WTC11 (cell line): ENCODE results near the gene ALG5. TPM values are rescaled to one million over a fixed set of nuclear protein-coding genes. Genes with fewer than 3 reads are reported as not detected.

Source experiments
- ATAC-seq: fragments of 200-7000 bp; cut with Tn5 transposase; 2 replicates; pipeline ENCODE4 v1.10.0; 2021; ENCODE audit warnings: mild to moderate bottlenecking, moderate library complexity
- CTCF ChIA-PET: fragments of 300-600 bp; sonication (Branson Sonifier 250); formaldehyde crosslinking; loops from one replicate; lab custom pipeline; 2021; ENCODE audit warnings: antibody characterized with exemption; lab: Charles Lee
- POLR2A ChIA-PET: fragments of 350-600 bp; sonication (Branson Sonifier 250); formaldehyde crosslinking; loops from one replicate; lab custom pipeline; 2021; ENCODE audit warnings: antibody characterized with exemption; lab: Charles Lee
- DNase-seq: peaks from one replicate; pipeline ENCODE4 v3.0.0; 2021; ENCODE audit warnings: low spot score
- H3K27ac Mint-ChIP-seq: 2 replicates; pipeline ENCODE4 v1.8.0; 2021; ENCODE audit warnings: mixed read lengths
- H3K27me3 Mint-ChIP-seq: 2 replicates; pipeline ENCODE4 v1.8.0; 2021; ENCODE audit warnings: low read depth, mild to moderate bottlenecking, moderate library complexity, mixed read lengths
- H3K36me3 Mint-ChIP-seq: 2 replicates; pipeline ENCODE4 v1.8.0; 2021; ENCODE audit warnings: mixed read lengths
- H3K4me1 Mint-ChIP-seq: 2 replicates; pipeline ENCODE4 v1.8.0; 2022; ENCODE audit warnings: mixed read lengths
- H3K4me3 Mint-ChIP-seq: 2 replicates; pipeline ENCODE4 v1.8.0; 2021; ENCODE audit warnings: mild to moderate bottlenecking, moderate library complexity, mixed read lengths
- H3K9me3 Mint-ChIP-seq: 2 replicates; pipeline ENCODE4 v1.8.0; 2021; ENCODE audit warnings: mixed read lengths
- ATF1 ChIP-seq: sonication (generic); formaldehyde crosslinking; IDR thresholded peaks from 2 replicates; pipeline ENCODE4 v1.8.1; 2023; ENCODE audit warnings: mild to moderate bottlenecking, moderate library complexity, missing genetic modification reagents
- CBFB ChIP-seq: sonication (generic); formaldehyde crosslinking; IDR thresholded peaks from 2 replicates; pipeline ENCODE4 v1.8.1; 2022; ENCODE audit warnings: mild to moderate bottlenecking, low read depth, missing genetic modification reagents
- CREM ChIP-seq: sonication (generic); formaldehyde crosslinking; IDR thresholded peaks from 2 replicates; pipeline ENCODE4 v1.8.1; 2022; ENCODE audit warnings: mild to moderate bottlenecking, missing genetic modification reagents, moderate library complexity
- EMX1 ChIP-seq: fragments of 250-450 bp; sonication (Bioruptor Pico); IDR thresholded peaks from 2 replicates; pipeline ENCODE4 v1.8.0; 2021; ENCODE audit warnings: mild to moderate bottlenecking
- HMGA2 ChIP-seq: fragments of 250-450 bp; sonication (Bioruptor Pico); IDR thresholded peaks from 2 replicates; pipeline ENCODE4 v1.4.0; 2021; ENCODE audit warnings: mild to moderate bottlenecking, moderate library complexity
- IRF2 ChIP-seq: sonication (generic); formaldehyde crosslinking; IDR thresholded peaks from 2 replicates; pipeline ENCODE4 v1.8.0; 2022; ENCODE audit warnings: low read depth, missing genetic modification reagents, borderline replicate concordance
- KAT7 ChIP-seq: sonication (generic); formaldehyde crosslinking; IDR thresholded peaks from 2 replicates; pipeline ENCODE4 v1.8.1; 2023; ENCODE audit warnings: missing genetic modification reagents, mild to moderate bottlenecking, borderline replicate concordance
- NR3C1 ChIP-seq: sonication (generic); formaldehyde crosslinking; conservative IDR thresholded peaks from 2 replicates; pipeline ENCODE4 v1.8.1; 2023; ENCODE audit warnings: low read depth, mild to moderate bottlenecking, missing genetic modification reagents
- OVOL2 ChIP-seq: fragments of 250-450 bp; sonication (Bioruptor Pico); IDR thresholded peaks from 2 replicates; pipeline ENCODE4 v1.9.0; 2021; ENCODE audit warnings: mild to moderate bottlenecking, borderline replicate concordance
- PRRX2 ChIP-seq: fragments of 250-450 bp; sonication (Bioruptor Pico); IDR thresholded peaks from 2 replicates; pipeline ENCODE4 v1.8.0; 2021; ENCODE audit warnings: mild to moderate bottlenecking
- RELA ChIP-seq: sonication (generic); formaldehyde crosslinking; IDR thresholded peaks from 2 replicates; pipeline ENCODE4 v1.8.1; 2022; ENCODE audit warnings: missing genetic modification reagents, mild to moderate bottlenecking, borderline replicate concordance
- SMAD3 ChIP-seq: sonication (generic); formaldehyde crosslinking; IDR thresholded peaks from 2 replicates; pipeline ENCODE4 v1.8.0; 2022; ENCODE audit warnings: missing genetic modification reagents, mild to moderate bottlenecking, borderline replicate concordance
- SOX15 ChIP-seq: fragments of 250-450 bp; sonication (Bioruptor Pico); IDR thresholded peaks from 2 replicates; pipeline ENCODE4 v1.9.0; 2021; ENCODE audit warnings: mild to moderate bottlenecking
- ZNF263 ChIP-seq: sonication (generic); formaldehyde crosslinking; IDR thresholded peaks from 2 replicates; pipeline ENCODE4 v1.8.1; 2022; ENCODE audit warnings: low read depth, mild to moderate bottlenecking, moderate library complexity, missing genetic modification reagents
- ZNF317 ChIP-seq: sonication (generic); formaldehyde crosslinking; IDR thresholded peaks from 2 replicates; pipeline ENCODE4 v1.8.1; 2023; ENCODE audit warnings: low read depth, mild to moderate bottlenecking, moderate library complexity, missing genetic modification reagents, borderline replicate concordance
- total RNA-seq: library from RNA; stranded (reverse); gene quantifications from 3 replicates; pipeline ENCODE4 v1.2.3, GENCODE V29; 2021
- TF ChIP-seq, protein P1 (sequence below): sonication (generic); formaldehyde crosslinking; IDR thresholded peaks from 2 replicates; pipeline ENCODE4 v1.8.0; 2022; ENCODE audit warnings: mild to moderate bottlenecking, missing genetic modification reagents
- TF ChIP-seq, protein P2 (sequence below): fragments of 200-600 bp; IDR thresholded peaks from 2 replicates; pipeline ENCODE4 v1.8.0; 2022; ENCODE audit warnings: antibody characterized with exemption
- TF ChIP-seq, protein P3 (sequence below): sonication (generic); formaldehyde crosslinking; IDR thresholded peaks from 2 replicates; pipeline ENCODE4 v1.8.1; 2022; ENCODE audit warnings: low read depth, mild to moderate bottlenecking, moderate library complexity, missing genetic modification reagents, borderline replicate concordance
- TF ChIP-seq, protein P4 (sequence below): sonication (generic); formaldehyde crosslinking; IDR thresholded peaks from 2 replicates; pipeline ENCODE4 v1.8.1; 2023; ENCODE audit warnings: mild to moderate bottlenecking, missing genetic modification reagents, moderate library complexity

ALG5 gene
- total RNA-seq, 1 experiment from 2014 or later: 18.4 TPM

DNA sequence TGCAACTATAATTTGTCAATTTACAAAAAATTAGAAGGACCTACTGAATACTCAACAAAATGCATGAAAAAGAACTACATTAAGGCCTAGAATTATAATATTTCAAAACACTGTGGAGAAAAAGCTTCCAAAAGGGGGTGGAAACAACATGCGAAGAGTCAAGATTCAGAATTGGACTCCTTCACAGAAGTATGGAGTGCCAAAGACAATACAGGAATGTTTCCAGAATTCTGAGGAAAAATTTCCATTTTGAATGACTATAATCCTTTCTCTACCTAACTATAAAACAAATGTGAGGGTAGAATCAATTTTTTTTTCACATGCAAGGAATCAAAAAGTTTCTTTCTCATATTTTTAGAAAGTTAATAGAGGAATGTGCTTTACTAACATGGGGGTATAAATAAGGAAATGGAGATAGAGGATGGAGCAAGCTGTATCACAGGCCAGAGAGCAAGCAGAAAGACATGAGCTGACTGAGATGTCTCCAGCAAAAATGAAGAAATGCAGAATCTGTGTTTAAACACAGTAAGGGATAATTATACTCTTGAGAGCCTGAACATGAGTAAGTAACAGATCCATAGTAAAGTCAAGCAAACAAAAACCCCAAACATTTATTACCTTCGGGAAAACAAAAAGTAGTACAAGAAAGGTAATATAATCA lies 39.6 kb downstream of the ALG5 start:
- DNase-seq (no peak), ATAC-seq (no peak)
- ChIA-PET CTCF (interaction anchor here (1.1 kb wide), 1 partner anchor 109 kb away, joined by 3 read pairs; no protein-coding TSS in a partner anchor), POLR2A (interaction anchor here (1.2 kb wide), 1 partner anchor 10 kb away, joined by 3 read pairs; no protein-coding TSS in a partner anchor)
- no peaks in the 10 kb centered on the region for H3K27me3 Mint-ChIP-seq
- no peak overlapping the region for H3K4me3 Mint-ChIP-seq
- TF ChIP-seq, protein P1, sequence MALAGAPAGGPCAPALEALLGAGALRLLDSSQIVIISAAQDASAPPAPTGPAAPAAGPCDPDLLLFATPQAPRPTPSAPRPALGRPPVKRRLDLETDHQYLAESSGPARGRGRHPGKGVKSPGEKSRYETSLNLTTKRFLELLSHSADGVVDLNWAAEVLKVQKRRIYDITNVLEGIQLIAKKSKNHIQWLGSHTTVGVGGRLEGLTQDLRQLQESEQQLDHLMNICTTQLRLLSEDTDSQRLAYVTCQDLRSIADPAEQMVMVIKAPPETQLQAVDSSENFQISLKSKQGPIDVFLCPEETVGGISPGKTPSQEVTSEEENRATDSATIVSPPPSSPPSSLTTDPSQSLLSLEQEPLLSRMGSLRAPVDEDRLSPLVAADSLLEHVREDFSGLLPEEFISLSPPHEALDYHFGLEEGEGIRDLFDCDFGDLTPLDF (CRISPR knock-in tag): no peak
- TF ChIP-seq RELA (no peak), SOX15 (no peak), ZNF263 (no peak), EMX1 (CRISPR knock-in tag) (no peak), CBFB (no peak), PRRX2 (no peak), IRF2 (no peak), NR3C1 (CRISPR knock-in tag) (no peak)
- TF ChIP-seq, protein P2, sequence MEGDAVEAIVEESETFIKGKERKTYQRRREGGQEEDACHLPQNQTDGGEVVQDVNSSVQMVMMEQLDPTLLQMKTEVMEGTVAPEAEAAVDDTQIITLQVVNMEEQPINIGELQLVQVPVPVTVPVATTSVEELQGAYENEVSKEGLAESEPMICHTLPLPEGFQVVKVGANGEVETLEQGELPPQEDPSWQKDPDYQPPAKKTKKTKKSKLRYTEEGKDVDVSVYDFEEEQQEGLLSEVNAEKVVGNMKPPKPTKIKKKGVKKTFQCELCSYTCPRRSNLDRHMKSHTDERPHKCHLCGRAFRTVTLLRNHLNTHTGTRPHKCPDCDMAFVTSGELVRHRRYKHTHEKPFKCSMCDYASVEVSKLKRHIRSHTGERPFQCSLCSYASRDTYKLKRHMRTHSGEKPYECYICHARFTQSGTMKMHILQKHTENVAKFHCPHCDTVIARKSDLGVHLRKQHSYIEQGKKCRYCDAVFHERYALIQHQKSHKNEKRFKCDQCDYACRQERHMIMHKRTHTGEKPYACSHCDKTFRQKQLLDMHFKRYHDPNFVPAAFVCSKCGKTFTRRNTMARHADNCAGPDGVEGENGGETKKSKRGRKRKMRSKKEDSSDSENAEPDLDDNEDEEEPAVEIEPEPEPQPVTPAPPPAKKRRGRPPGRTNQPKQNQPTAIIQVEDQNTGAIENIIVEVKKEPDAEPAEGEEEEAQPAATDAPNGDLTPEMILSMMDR: no peak
- no peak overlapping the region for H3K27ac Mint-ChIP-seq
- peaks cover 6% of the 10 kb centered on the region for H3K4me1 Mint-ChIP-seq
- peaks cover 20% of the 10 kb centered on the region for H3K36me3 Mint-ChIP-seq
- no peaks in the 10 kb centered on the region for H3K9me3 Mint-ChIP-seq

DNA sequence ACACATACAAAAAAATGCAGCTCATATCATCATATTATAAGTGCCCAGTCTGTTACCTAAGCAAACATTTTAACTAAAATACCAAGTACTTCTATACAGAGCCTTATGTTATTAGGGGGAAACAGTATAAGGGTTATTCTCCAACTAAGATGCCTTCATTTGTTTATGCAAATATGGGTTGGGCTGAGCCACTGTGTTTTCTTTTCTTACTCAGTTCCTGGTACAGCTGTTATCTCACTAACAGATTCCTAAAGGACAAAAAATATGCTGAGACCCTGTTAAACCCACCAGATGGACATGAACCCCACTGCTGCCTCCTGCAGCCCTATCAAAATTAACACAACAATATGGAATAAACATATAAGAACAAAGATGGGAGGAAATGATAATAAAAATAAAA lies 44.6 kb downstream of the ALG5 start:
- CTCF ChIA-PET: no interaction called here

DNA sequence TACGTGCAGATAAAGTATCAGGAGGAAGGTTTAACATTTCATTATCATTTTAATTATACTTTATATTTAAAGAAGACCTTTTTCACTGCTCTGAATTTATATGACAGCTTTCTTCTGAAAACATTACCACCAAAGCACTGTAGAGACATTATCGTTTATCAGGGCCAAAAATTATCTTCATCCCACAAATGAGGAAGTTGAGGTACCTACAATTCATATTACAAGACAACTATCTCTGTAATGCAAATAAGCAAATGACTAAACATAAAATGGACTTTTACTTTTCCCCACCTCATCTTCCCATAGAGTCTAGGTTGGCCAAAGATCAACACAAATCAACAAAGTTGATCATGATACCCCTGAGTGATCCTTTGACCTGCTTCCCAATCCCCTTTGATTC lies 48.2 kb downstream of the ALG5 start:
- no peak for DNase-seq
- peaks cover 7% of the 10 kb centered on the region for H3K4me1 Mint-ChIP-seq
- H3K9me3 Mint-ChIP-seq: no peaks in the 10 kb centered on the region
- POLR2A ChIA-PET: no interaction called here
- ATAC-seq: no peak
- no peak for TF ChIP-seq PRRX2
- no peak for TF ChIP-seq RELA
- CTCF ChIA-PET: no interaction called here
- peaks cover 9% of the 10 kb centered on the region; the same call in 1 of the 2 replicates for H3K36me3 Mint-ChIP-seq
- no peak overlapping the region for H3K27ac Mint-ChIP-seq
- H3K4me3 Mint-ChIP-seq: no peak overlapping the region
- no peaks in the 10 kb centered on the region for H3K27me3 Mint-ChIP-seq

More for the DNA sequence above, 44.6 kb downstream of the ALG5 start:
- no peaks in the 10 kb centered on the region for H3K9me3 Mint-ChIP-seq
- POLR2A ChIA-PET: no interaction called here
- H3K27ac Mint-ChIP-seq: no peak overlapping the region
- DNase-seq (no peak), ATAC-seq (no peak)
- H3K4me1 Mint-ChIP-seq: peaks cover 7% of the 10 kb centered on the region
- no peaks in the 10 kb centered on the region for H3K27me3 Mint-ChIP-seq
- TF ChIP-seq SMAD3 (CRISPR knock-in tag) (no peak), ATF1 (CRISPR knock-in tag) (no peak), HMGA2 (no peak), OVOL2 (CRISPR knock-in tag) (no peak), ZNF317 (CRISPR knock-in tag) (no peak), KAT7 (CRISPR knock-in tag) (no peak), RELA (no peak), CREM (CRISPR knock-in tag) (no peak)
- TF ChIP-seq, protein P3, sequence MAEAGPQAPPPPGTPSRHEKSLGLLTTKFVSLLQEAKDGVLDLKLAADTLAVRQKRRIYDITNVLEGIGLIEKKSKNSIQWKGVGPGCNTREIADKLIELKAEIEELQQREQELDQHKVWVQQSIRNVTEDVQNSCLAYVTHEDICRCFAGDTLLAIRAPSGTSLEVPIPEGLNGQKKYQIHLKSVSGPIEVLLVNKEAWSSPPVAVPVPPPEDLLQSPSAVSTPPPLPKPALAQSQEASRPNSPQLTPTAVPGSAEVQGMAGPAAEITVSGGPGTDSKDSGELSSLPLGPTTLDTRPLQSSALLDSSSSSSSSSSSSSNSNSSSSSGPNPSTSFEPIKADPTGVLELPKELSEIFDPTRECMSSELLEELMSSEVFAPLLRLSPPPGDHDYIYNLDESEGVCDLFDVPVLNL (CRISPR knock-in tag): no peak
- TF ChIP-seq, protein P4, sequence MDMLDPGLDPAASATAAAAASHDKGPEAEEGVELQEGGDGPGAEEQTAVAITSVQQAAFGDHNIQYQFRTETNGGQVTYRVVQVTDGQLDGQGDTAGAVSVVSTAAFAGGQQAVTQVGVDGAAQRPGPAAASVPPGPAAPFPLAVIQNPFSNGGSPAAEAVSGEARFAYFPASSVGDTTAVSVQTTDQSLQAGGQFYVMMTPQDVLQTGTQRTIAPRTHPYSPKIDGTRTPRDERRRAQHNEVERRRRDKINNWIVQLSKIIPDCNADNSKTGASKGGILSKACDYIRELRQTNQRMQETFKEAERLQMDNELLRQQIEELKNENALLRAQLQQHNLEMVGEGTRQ (CRISPR knock-in tag): no peak
- H3K4me3 Mint-ChIP-seq: no peak overlapping the region
- 0 out of 2 replicates have a peak, but pooled peaks cover 7% of the 10 kb centered on the region for H3K36me3 Mint-ChIP-seq
